Effector memory CD4-positive, alpha-beta T cell (primary cell): ENCODE data around the gene CARD8.

Experiments
- DNase-seq, 3 donors: peaks; one replicate each; pipeline ENCODE4 v3.0.0-alpha.2; 2020
- H3K27ac ChIP-seq: 2 replicates; pipeline ENCODE4 v1.7.0; 2013; ENCODE audit warnings: mild to moderate bottlenecking, low read length, moderate library complexity; ENCODE audit not compliant: insufficient read depth, poor library complexity, severe bottlenecking
- H3K27me3 ChIP-seq: replicated peaks from 2 replicates; pipeline ENCODE4 v1.7.0; 2013; ENCODE audit warnings: mild to moderate bottlenecking, low read length; ENCODE audit not compliant: insufficient read depth, control insufficient read depth, poor library complexity, severe bottlenecking
- H3K36me3 ChIP-seq: 2 replicates; pipeline ENCODE4 v1.7.0; 2013; ENCODE audit warnings: mild to moderate bottlenecking, low read length, moderate library complexity; ENCODE audit not compliant: control insufficient read depth, insufficient read depth
- H3K4me1 ChIP-seq: 2 replicates; pipeline ENCODE4 v1.7.0; 2013; ENCODE audit warnings: low read length, mild to moderate bottlenecking; ENCODE audit not compliant: control insufficient read depth, insufficient read depth, poor library complexity, severe bottlenecking
- H3K4me3 ChIP-seq: 2 replicates; pipeline ENCODE4 v1.7.0; 2013; ENCODE audit warnings: low read length, low read depth, mild to moderate bottlenecking; ENCODE audit not compliant: insufficient read depth, poor library complexity, severe bottlenecking
- H3K9me3 ChIP-seq: 2 replicates; pipeline ENCODE4 v1.7.0; 2013; ENCODE audit warnings: mild to moderate bottlenecking, low read length, moderate library complexity; ENCODE audit not compliant: control insufficient read depth

The CARD8 gene

GRCh38 chr19:48182434-48182833, 73.3 kb downstream of the CARD8 start:
- Histone ChIP-seq H3K36me3 (no peaks in the 10 kb centered on the region), H3K4me3 (no peak overlapping the region), H3K4me1 (no peaks in the 10 kb centered on the region), H3K27me3 (no peaks in the 10 kb centered on the region), H3K27ac (no peak overlapping the region), H3K9me3 (peaks cover 7% of the 10 kb centered on the region)
- DNase-seq: no peak

GRCh38 chr19:48181505-48181904, 74.2 kb downstream of the CARD8 start:
- Histone ChIP-seq H3K27me3 (no peaks in the 10 kb centered on the region), H3K36me3 (no peaks in the 10 kb centered on the region), H3K4me1 (no peaks in the 10 kb centered on the region), H3K9me3 (peaks cover 7% of the 10 kb centered on the region), H3K27ac (no peak overlapping the region), H3K4me3 (no peak overlapping the region)
- DNase-seq: no peak

- Histone ChIP-seq H3K27me3 (no peaks in the 10 kb centered on the region), H3K4me1 (peaks cover 2% of the 10 kb centered on the region), H3K27ac (no peak overlapping the region), H3K36me3 (no peaks in the 10 kb centered on the region), H3K9me3 (peaks cover 1% of the 10 kb centered on the region), H3K4me3 (no peak overlapping the region)
- no peak for DNase-seq
These were observed 79.5 kb downstream of the CARD8 start for GRCh38 chr19:48176226-48176625.

- Histone ChIP-seq H3K4me1 (peaks cover 7% of the 10 kb centered on the region), H3K9me3 (no peaks in the 10 kb centered on the region), H3K36me3 (no peaks in the 10 kb centered on the region), H3K27me3 (no peaks in the 10 kb centered on the region), H3K4me3 (no peak overlapping the region), H3K27ac (no peak overlapping the region)
- DNase-seq: no peak
These were observed 80.1 kb downstream of the CARD8 start for GRCh38 chr19:48175578-48175977.

- Histone ChIP-seq H3K27me3 (no peaks in the 10 kb centered on the region), H3K9me3 (no peaks in the 10 kb centered on the region), H3K27ac (no peak overlapping the region), H3K4me3 (no peak overlapping the region), H3K4me1 (peaks cover 7% of the 10 kb centered on the region), H3K36me3 (no peaks in the 10 kb centered on the region)
- DNase-seq: no peak
These were observed 81.2 kb downstream of the CARD8 start for GRCh38 chr19:48174445-48175030.

GRCh38 chr19:48171710-48172109, 84.0 kb downstream of the CARD8 start:
- peaks cover 16% of the 10 kb centered on the region for H3K4me1 ChIP-seq
- H3K36me3 ChIP-seq: no peaks in the 10 kb centered on the region
- no peak overlapping the region for H3K4me3 ChIP-seq
- DNase-seq: no peak
- no peaks in the 10 kb centered on the region for H3K9me3 ChIP-seq
- no peak overlapping the region for H3K27ac ChIP-seq
- no peaks in the 10 kb centered on the region for H3K27me3 ChIP-seq

- H3K36me3 ChIP-seq: no peaks in the 10 kb centered on the region
- H3K4me1 ChIP-seq: peaks cover 16% of the 10 kb centered on the region
- peak overlapping the region; percentile 96 for H3K4me3 ChIP-seq
- DNase-seq: no peak
- H3K9me3 ChIP-seq: no peaks in the 10 kb centered on the region
- H3K27me3 ChIP-seq: no peaks in the 10 kb centered on the region
- H3K27ac ChIP-seq: peak overlapping the region; percentile 91
These were observed 84.8 kb downstream of the CARD8 start for GRCh38 chr19:48170817-48171347.

GRCh38 chr19:48169939-48170803, 85.5 kb downstream of the CARD8 start, which contains the start of the genes LIG1 and ZSWIM9:
LIG1 (minus strand) TSS chr19:48170344; CDS start chr19:48165566, 4,778 bp downstream.
ZSWIM9 (plus strand) TSS chr19:48170680; CDS start chr19:48171803, 1,123 bp downstream.
- Histone ChIP-seq H3K4me1 (peaks cover 16% of the 10 kb centered on the region), H3K27me3 (no peaks in the 10 kb centered on the region), H3K27ac (peak within 1 kb of the TSS; percentile 91), H3K36me3 (no peaks in the 10 kb centered on the region), H3K9me3 (no peaks in the 10 kb centered on the region), H3K4me3 (peak within 1 kb of the TSS; percentile 96)
- DNase-seq: peak; percentile 78 to 86 (median 85)

GRCh38 chr19:48169578-48169938, 86.2 kb downstream of the CARD8 start:
- Histone ChIP-seq H3K27ac (peak overlapping the region; percentile 91), H3K4me1 (peaks cover 16% of the 10 kb centered on the region), H3K36me3 (peaks cover 2% of the 10 kb centered on the region), H3K27me3 (no peaks in the 10 kb centered on the region), H3K9me3 (no peaks in the 10 kb centered on the region), H3K4me3 (peak overlapping the region; percentile 96)
- DNase-seq: peak; percentile 83 to 92 (median 91)

- no peak overlapping the region for H3K4me3 ChIP-seq
- peak overlapping the region; percentile 64 for H3K27ac ChIP-seq
- H3K27me3 ChIP-seq: no peaks in the 10 kb centered on the region
- H3K9me3 ChIP-seq: no peaks in the 10 kb centered on the region
- no peak for DNase-seq
- H3K4me1 ChIP-seq: peaks cover 16% of the 10 kb centered on the region
- peaks cover 6% of the 10 kb centered on the region for H3K36me3 ChIP-seq
These were observed 87.0 kb downstream of the CARD8 start for GRCh38 chr19:48168689-48169088.
